Central memory CD4-positive, alpha-beta T cell (primary cell): Measurements from ENCODE around the gene GPR176.
"Not testable (repeated sequence)": the region's sequence is repeated elsewhere in the genome, so short reads cannot be mapped to it uniquely, and the experiment has no call there.

Experiments
- DNase-seq: peaks from one replicate; pipeline ENCODE4 v3.0.0; 2022

GPR176 gene

DNA sequence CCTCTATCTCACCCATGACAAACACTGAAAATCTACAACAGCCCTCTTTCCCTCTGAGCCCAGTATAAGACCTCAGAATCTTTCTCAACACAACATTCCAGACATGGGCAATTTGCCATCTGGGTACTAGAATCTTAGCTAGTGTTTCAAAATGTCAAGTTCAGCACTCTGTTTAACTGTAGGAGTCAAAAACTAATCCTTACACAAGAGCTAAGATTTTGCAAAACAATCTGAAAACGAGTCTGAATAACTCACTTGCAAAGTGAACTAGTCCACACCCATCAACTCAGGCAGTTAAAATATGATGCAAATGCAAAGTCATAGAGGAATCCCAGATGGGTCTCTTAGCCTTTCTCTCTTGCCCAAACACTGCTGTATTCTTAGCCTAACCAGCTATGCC lies 67.8 kb downstream of the GPR176 start:
- no peak for DNase-seq

DNA sequence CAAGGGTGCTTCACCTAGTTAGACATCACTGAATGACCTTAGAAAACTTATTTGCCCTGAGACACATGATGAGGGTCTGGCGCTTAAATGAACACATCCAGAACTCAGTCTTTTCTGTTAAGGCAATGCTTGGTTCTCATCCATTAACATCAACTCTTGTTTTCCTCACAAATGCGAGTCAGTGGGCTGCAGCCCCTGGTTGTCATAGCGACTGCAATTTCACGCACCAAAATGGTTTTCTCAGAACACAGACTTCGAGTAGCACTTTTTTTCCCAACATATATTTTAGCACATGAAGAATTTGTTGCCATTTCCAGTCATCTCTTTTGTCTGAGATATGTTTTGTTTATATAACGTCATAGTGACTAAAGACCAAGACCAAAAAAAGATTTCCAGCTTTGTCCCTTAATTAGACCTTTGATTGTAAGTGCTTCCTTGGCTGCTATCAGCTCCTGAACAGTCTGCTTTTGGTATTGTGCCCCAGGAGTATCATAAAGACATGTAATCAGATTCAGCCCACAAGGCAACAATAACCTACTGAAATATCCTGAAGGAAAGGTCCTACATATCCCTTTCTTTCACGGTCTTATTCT lies 68.5 kb downstream of the GPR176 start:
- DNase-seq: no peak

DNA sequence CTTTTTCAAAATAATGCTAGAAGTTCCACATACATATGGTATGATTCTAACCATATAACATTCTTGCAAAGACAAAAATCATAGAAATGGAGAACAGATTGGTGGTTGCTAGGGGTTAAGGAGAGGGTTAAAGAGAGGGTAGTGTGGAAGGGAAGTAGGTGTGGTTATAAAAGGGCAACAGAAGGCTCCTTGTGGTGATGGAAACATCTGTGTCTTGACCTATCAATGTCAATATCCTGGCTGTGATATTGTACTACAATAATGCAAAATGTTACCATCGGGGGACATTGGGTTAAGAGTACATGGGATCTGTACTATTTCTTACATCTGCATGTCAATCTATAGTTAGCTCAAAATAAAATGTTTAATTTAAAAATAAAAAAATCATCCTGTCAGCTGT lies 69.6 kb downstream of the GPR176 start:
- no peak for DNase-seq

DNA sequence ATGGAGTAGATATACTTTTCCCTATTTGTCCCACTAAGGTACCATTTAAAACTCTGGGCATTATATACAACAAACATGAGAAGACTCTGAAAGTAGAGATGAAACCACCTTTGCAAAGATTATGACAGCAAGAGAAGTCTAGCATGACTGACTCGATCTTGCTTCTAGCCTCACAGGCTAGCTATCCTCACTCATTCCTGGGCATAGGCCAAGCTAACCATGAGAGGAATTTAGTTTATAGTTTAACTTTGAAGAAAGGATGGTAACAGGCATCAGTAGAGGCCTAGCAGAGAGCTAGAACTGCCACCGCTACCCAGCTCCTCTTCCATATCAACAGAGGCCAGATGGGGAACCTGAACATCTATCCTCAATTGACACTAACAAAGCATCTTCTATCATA lies 74.0 kb downstream of the GPR176 start:
- no peak for DNase-seq

DNA sequence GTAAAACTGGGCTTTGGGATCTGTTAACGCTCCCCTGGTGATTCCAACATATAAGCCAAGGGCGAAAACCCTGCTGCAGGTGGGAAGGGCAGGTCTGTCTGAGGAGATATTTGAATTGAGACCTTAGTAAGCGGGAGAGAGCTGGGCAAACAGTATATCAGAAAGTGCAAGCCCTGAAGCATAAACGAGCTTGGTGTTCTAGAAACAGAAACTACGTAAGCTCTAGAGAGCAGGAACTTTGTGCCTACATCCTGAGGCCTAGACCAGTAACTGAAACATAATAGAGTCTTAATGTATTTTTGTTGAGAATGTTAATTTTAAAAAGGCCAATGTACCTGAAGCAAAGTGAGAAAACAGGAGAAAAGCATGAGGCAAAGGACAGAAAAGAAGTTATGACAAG lies 74.5 kb downstream of the GPR176 start:
- DNase-seq: no peak

DNA sequence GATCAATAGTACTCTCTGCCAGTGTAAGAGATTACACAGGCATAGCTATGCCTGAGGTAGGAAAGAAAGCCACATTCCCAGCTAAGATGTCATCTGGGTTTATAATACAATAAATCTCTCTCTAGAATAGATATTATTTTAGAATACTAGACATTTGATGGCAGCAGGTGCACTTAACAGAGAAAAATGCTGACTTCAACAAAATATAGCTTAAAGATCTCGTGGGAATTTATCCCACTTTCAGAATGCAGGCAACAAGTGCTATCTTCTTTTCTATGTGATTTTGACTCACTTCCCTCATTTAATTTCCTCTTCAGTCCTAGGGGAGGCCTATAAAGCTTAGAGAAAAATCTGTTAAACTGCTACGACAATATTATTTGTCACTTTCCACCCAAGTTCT lies 76.5 kb downstream of the GPR176 start:
- no peak for DNase-seq

DNA sequence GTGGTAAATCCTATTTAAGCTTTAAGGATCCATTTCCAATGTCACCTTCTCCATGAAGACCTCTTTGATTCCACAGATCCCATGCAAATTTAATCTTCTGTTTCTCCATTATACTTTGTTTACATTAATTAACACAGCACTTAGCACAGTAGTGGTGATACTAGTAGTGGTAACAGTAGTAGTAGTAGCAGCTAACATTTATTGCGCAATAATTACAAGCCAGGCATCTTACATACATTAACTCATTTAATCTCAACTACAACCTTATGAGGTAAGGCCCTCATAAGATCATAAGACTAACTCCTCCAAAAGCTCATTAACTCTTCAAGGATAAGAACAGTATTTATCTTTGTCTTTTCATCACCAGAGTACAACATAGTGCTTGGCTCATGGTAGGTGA lies 82.6 kb downstream of the GPR176 start:
- DNase-seq: no peak

DNA sequence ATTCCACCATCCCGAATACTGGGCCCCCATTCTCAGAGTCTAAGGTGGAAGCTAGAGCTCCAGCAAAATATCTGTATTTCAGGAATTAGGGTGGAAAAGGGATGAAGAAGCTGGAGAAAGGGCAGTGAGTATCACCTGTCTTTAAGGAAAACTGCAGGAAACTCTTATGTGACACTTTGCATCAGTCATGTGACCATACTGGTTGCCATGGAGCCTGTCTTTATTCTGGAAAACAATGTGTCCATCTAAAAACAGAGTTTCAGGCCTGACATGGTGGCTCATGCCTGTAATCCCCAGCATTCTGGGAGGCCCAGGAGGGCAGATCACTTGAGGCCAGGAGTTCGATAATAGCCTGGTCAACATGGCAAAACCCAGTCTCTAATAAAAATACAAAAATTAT lies 84.5 kb downstream of the GPR176 start:
- no peak for DNase-seq

DNA sequence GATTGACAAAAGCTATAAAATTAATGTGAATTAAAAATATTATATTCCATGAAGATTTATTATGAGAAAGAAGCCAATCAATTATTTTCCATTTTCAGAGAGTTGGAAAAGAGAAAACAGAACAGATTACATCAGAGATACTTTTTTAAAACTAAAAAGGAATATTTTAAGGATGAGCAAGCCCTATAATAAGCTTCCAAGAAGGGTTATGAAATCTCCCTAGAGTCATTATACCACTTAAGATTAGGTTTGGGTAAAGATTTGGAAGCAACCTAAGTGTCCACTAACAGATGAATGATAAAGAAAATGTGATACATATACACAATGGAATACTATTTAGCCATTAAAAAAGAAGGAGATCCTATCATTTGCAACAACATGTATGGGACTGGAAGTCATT lies 85.8 kb downstream of the GPR176 start:
- no peak for DNase-seq

DNA sequence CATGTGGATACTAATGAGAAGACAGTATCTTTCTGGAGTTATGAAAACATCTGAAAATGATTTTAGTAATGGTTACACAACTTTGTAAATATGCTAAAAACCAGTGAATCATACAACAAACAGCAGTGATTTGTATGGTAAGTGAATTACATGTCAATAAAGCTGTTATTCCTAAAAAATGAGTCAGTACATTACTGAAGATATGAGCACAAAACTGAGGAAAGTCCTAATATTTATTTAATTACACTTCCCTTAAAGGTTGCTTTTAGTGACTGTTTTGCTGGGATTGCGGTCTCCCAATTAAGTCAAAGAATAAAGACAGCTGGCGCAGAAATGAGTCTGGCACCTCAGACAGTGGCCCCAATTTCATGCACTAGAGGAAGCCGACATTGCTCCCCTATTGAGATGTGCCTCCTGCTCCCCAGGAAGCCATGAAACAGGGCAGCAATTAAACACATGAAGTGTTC lies 86.5 kb downstream of the GPR176 start:
- no peak for DNase-seq

DNA sequence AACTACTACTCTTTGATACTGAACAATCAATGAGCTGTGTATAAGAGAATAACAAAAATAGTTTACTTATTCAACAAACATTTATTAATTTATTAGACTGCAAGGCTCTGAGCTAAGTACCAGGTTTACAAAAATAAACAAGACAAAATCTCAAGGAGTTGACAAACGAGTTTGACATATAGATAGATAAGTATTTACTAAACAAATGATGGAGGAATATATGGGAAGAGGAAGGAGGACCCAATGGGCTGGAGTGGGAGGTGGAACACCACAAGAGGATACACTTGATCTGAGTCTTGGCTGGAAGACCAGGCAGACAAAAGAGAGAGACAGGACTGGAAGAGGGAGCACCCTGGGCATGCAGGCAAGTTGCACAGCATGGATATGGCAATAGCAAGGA lies 89.9 kb downstream of the GPR176 start:
- no peak for DNase-seq

DNA sequence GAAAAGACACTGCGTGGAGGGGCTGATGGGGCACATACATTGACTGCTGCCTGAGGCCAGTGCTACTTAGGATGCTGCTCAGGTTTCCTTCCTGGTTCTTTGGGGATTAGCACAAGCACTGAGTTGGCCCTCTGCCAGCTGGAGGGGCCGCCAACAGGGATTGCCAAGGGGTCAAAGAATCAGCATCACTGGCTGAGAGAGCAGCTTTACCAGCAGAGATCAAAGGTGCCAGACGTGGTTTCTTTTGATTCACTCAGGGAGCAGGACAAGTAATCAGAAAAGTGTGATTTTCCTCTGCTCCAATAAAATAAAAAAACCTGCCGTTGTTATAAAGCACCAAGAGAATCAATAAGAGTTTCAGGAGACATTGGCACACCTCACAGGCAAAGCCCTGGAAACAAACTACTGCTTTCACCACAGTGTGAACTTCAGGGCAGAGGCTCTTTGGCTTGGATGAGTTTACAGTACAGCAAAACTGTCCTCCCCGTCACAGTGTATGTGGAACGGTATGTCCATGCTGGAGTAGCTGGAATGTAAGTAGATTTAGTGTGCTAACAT lies 91.6 kb downstream of the GPR176 start:
- DNase-seq: no peak

DNA sequence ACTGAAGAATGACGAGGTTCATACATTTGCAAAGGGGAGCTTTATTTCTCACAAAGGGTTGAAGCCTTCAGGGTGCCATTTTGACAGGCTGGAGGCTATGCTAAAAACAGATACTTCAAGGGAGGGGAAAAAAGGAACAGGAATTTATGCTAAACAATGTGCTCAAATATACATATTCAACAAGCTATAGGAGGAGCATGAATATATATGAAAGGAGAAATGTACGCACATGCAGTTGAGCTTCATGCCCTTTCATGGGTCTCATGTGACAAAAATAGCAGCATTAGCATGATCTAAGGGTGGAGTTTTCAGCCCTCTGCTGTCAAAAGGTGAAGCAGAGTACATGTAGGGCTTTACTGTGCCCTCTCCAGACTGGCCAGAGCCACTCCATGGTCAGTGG lies 93.1 kb downstream of the GPR176 start:
- no peak for DNase-seq

DNA sequence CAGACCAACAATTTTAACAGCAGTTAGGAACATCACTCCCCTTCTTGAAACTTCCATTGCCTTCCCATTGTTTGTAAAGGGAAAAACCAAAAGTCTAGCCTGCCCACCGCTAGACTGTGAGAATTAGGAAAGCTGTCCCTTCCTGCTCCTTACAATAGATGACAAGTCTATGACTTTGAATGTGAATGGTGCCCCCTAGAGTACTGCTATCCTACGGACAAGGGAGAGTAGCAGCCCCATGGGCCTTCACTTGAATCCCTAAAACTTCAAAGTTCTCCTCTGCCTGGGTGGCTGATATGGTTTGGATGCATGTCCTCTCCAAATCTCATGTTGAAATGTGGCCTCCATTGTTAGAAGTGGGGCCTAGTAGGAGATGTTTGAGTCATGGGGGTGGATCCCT lies 96.4 kb downstream of the GPR176 start:
- no peak for DNase-seq

DNA sequence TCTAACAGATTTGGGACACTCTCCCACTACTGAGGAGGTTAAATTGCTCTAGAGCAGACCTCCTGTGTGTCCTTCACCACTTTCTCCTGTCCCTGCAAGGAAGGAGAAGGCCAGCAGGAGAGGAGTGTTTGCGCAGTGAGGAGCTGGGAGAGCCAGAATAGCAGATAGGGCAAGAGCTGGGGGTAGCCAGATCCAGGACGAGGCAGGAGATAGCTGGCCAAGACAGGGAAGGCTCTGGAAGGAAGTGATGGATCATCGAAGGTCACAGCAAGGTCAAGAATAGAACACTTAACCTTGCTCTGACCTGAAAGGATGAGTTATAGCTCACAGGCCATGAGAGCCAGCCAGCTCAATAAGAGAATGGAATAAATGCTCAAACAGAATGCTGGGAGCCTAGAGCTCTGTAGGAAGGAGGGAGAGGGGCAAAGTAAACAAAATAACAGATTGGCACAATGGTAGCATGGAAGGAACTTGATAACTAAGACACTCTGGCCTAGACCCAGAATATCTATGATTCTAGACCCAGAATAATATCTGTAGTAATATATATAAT lies 99.9 kb downstream of the GPR176 start:
- no peak for DNase-seq

DNA sequence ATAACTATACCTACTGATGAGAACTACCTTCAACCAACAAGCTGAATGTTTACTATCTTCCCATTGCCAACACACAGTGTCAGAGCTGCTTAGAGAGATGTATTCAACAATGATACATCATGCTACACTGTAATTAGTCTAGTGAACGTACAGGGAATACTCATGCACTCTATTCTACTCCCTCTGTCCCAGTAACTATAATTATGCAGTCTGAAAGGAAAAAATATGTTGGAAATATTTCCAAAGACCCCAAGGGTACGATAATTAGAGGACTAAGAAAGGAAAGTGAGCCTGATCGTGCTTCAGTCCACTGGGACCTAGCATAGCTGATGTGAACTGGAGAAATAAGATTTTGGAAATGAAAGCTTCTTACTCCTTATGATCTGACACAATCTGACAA lies 100.5 kb downstream of the GPR176 start:
- DNase-seq: no peak

DNA sequence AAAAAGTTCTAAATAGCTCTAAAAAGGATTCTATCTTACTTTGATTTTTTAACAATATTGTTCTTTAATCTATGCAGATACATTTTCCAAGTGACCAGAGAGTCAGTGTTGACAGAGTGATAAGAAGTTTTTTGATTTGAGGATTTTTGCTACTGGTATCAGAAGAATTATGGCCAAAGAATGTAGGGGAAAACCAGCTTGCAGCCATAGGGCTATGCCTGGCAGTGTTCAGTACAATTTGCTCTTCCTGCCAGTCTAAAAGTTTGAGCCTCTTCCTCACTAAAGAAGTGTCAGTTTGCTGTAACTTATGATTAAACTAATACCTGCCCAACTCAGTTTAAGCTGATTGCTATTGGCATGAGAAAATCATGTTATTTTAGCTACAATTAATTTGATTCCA lies 102.2 kb downstream of the GPR176 start:
- DNase-seq: no peak

DNA sequence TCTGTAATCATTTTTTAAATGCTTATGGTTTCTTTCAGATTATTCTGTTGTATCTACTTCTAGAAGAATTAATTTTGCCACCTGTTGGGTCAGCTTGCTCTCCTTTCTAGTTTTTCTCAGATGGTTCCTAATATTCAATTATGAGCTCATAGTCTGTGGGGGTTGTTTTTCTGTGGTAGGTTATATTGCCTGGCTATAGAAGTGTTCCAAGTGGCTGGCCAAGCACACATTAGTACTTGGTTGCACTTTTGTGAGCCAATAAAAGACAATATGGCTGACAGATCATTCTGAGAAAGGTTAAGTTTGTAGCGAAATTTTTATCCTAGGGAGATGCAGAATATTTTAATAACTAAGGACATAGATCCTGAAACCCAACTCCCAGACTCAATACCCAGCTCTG lies 105.6 kb downstream of the GPR176 start:
- DNase-seq: no peak

DNA sequence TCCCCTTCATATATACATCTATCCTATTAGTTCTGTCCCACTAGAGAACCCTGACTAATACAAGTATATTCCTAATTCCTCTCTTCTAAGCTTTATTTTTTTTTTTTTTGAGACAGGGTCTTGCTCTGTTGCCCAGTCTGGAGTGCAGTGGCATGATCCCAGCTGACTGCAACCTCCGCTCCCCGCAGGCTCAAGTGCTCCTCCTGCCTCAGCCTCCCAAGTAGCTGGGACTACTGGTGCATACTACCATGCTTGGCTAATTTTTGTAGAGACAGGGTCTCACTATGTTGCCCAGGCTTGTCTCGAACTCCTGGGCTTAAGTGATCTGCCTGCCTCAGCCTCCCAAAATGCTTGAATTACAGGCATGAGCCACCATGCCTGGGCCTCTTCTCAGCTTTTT lies 107.4 kb downstream of the GPR176 start:
- not testable (repeated sequence) for DNase-seq

DNA sequence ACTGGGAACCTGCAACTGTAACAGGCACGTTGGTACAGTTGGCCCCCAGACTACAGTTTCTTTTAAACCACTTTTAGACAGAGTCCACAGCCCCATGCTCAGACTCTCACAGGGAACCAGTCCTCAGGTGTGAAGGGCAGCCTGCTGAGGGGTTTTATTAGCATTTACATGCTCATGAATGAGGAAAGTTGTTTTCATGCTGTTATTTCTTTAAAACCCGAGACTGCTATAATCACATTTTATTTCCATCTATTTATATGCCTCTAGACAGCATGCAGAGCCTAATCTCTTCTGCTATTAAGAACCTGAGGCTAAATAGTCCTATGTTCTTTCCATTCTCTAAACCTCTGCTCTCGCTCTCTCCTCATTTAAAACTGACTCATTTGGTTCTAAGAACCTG lies 111.2 kb downstream of the GPR176 start:
- DNase-seq: no peak

DNA sequence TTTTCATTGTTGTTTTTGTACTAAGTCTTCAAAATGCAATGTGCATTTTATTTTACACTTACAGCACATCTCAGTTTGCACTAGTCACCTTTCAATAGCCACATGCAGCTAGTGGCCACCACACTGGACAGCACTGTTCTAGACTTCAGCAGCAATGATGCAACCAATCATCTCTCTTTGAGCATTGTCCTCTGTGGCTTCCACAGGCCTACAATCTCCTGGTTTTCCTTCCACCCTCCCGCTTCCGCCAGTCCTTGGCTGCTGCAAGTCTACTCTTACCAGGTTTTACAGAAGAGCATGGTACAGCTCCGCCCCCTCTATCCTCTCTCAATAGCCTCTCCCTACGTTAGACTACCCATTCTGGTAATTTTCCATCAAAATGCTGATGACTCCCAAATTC lies 112.3 kb downstream of the GPR176 start:
- no peak for DNase-seq

DNA sequence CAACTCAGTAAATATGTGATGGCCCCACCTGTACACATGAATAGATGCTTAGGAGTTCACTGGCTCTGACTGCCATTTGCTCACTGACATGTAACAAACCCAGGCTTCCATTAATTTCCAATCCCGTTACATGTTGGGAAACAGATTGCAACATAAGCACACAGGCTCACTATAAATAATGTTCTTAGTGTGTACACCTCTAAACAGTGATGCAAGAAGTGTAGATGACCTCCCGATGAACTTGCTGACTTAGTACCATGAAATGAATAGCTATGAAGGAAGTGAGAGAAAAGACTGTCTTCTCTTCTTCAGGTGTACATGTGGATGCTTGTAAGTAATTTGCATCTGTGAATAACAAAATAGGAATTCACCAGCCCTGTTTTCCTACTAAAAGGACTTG lies 116.0 kb downstream of the GPR176 start:
- DNase-seq: no peak

DNA sequence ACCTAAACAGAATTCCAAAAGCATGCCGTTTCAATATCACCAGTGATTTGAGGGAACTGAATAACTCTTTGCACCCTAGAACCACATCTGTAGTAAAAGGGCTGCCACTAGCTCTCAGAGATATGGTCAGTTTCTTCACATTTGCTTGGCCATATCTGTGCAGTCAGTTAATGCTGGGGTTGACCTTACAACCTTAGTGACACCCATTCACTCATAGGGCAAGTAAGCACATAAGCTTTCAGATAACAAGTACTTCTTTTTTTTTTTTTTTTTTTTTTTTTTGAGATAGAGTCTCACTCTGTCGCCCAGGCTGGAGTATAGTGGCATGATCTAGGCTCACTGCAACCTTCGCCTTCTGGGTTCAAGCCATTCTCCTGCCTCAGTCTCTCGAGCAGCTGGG lies 117.0 kb downstream of the GPR176 start:
- DNase-seq: no peak

DNA sequence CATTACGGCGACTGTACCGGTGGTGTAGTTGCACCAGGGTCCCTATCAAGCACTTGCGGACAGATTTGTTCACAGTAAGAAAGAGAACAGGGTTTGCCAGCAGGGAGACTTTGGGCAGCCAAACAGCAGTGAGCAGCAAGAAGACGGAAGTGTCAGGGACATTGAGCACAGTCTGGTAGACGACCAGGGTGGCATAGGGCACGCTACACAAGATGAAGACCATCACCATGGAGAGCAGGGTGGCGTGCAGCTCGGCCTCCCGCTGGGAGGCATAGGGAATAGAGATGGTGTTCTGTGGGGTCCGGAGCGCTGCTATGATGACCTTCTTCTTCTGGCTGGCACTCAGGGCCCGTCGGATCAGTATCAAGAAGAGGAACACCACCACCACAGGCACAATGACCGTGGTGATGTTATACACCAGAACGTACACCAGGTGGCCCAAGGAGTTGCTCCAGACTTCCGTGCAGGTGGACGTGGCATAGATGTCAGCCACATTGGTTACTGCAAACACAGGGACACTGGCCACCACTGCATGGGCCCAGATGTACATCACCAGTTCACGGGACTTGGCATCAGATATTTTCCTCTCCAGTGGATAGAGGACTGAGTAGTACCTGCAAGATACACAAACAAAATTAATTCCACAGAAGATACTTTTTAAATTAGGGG lies 118.3 kb downstream of the GPR176 start:
- no peak for DNase-seq
